ENCODE data around the gene KCNK10. TPM values are rescaled to one million over a fixed set of nuclear protein-coding genes. Genes with fewer than 3 reads are reported as not detected.
"Not testable (repeated sequence)": the region's sequence is repeated elsewhere in the genome, so short reads cannot be mapped to it uniquely, and the experiment has no call there.

The KCNK10 gene
- total RNA-seq, 1 experiment from 2014 or later, result not detected

GRCh38 chr14:88296351-88296750 lies 26.7 kb downstream of the KCNK10 start:
- Histone ChIP-seq H3K9me3 (no peaks in the 10 kb centered on the region), H3K27me3 (no peaks in the 10 kb centered on the region), H3K4me3 (no peak overlapping the region), H3K36me3 (no peaks in the 10 kb centered on the region)
- no peak for DNase-seq

GRCh38 chr14:88289996-88290395 lies 33.1 kb downstream of the KCNK10 start:
- Histone ChIP-seq H3K27me3 (no peaks in the 10 kb centered on the region), H3K36me3 (no peaks in the 10 kb centered on the region), H3K9me3 (no peaks in the 10 kb centered on the region), H3K4me3 (no peak overlapping the region)
- DNase-seq, result no peak

GRCh38 chr14:88289234-88289633 lies 33.8 kb downstream of the KCNK10 start:
- Histone ChIP-seq H3K27me3 (no peaks in the 10 kb centered on the region), H3K36me3 (no peaks in the 10 kb centered on the region), H3K4me3 (no peak overlapping the region), H3K9me3 (no peaks in the 10 kb centered on the region)
- DNase-seq, result peak; percentile 63

GRCh38 chr14:88286309-88286708 lies 36.8 kb downstream of the KCNK10 start:
- H3K4me3 ChIP-seq, result no peak overlapping the region
- no peak for DNase-seq
- H3K27me3 ChIP-seq, result no peaks in the 10 kb centered on the region
- no peaks in the 10 kb centered on the region for H3K9me3 ChIP-seq
- no peaks in the 10 kb centered on the region for H3K36me3 ChIP-seq

- peak; percentile 28 for DNase-seq
- Histone ChIP-seq H3K36me3 (no peaks in the 10 kb centered on the region), H3K4me3 (no peak overlapping the region), H3K27me3 (no peaks in the 10 kb centered on the region), H3K9me3 (no peaks in the 10 kb centered on the region)
Measured at GRCh38 chr14:88281447-88281846, 41.6 kb downstream of the KCNK10 start.

GRCh38 chr14:88276923-88277596 lies 46.0 kb downstream of the KCNK10 start:
- Histone ChIP-seq H3K9me3 (no peaks in the 10 kb centered on the region), H3K4me3 (no peak overlapping the region), H3K36me3 (no peaks in the 10 kb centered on the region), H3K27me3 (no peaks in the 10 kb centered on the region)
- DNase-seq, result no peak

- H3K27me3 ChIP-seq, result no peaks in the 10 kb centered on the region
- H3K4me3 ChIP-seq, result no peak overlapping the region
- H3K9me3 ChIP-seq, result no peaks in the 10 kb centered on the region
- no peaks in the 10 kb centered on the region for H3K36me3 ChIP-seq
- DNase-seq, result no peak
Measured at GRCh38 chr14:88272390-88273269, 50.4 kb downstream of the KCNK10 start.

- no peaks in the 10 kb centered on the region for H3K27me3 ChIP-seq
- no peaks in the 10 kb centered on the region for H3K9me3 ChIP-seq
Measured at GRCh38 chr14:88271205-88271604, 51.9 kb downstream of the KCNK10 start.

GRCh38 chr14:88270776-88271175 lies 52.3 kb downstream of the KCNK10 start:
- no peaks in the 10 kb centered on the region for H3K36me3 ChIP-seq
- DNase-seq, result no peak
- H3K27me3 ChIP-seq, result no peaks in the 10 kb centered on the region
- H3K4me3 ChIP-seq, result no peak overlapping the region
- H3K9me3 ChIP-seq, result no peaks in the 10 kb centered on the region

More at GRCh38 chr14:88271205-88271604, 51.9 kb downstream of the KCNK10 start:
- Histone ChIP-seq H3K4me3 (no peak overlapping the region), H3K36me3 (no peaks in the 10 kb centered on the region)
- no peak for DNase-seq

GRCh38 chr14:88269806-88270420 lies 53.2 kb downstream of the KCNK10 start:
- no peak for DNase-seq
- no peak overlapping the region for H3K4me3 ChIP-seq
- H3K27me3 ChIP-seq, result no peaks in the 10 kb centered on the region
- H3K9me3 ChIP-seq, result no peaks in the 10 kb centered on the region
- H3K36me3 ChIP-seq, result no peaks in the 10 kb centered on the region

GRCh38 chr14:88266474-88266873 lies 56.6 kb downstream of the KCNK10 start:
- Histone ChIP-seq H3K9me3 (no peaks in the 10 kb centered on the region), H3K36me3 (no peaks in the 10 kb centered on the region), H3K27me3 (no peaks in the 10 kb centered on the region), H3K4me3 (no peak overlapping the region)
- no peak for DNase-seq

- DNase-seq, result no peak
- H3K4me3 ChIP-seq, result no peak overlapping the region
- H3K9me3 ChIP-seq, result no peaks in the 10 kb centered on the region
- H3K36me3 ChIP-seq, result no peaks in the 10 kb centered on the region
- no peaks in the 10 kb centered on the region for H3K27me3 ChIP-seq
Measured at GRCh38 chr14:88264116-88264515, 59.0 kb downstream of the KCNK10 start.

- H3K4me3 ChIP-seq, H3K9me3 ChIP-seq, H3K27me3 ChIP-seq, DNase-seq, H3K36me3 ChIP-seq: not testable (repeated sequence)
Measured at GRCh38 chr14:88261302-88261701, 61.8 kb downstream of the KCNK10 start.

GRCh38 chr14:88258021-88258420 lies 65.0 kb downstream of the KCNK10 start:
- DNase-seq, result no peak
- Histone ChIP-seq H3K36me3 (no peaks in the 10 kb centered on the region), H3K27me3 (no peaks in the 10 kb centered on the region), H3K9me3 (no peaks in the 10 kb centered on the region), H3K4me3 (no peak overlapping the region)

- no peak overlapping the region for H3K4me3 ChIP-seq
- H3K9me3 ChIP-seq, result no peaks in the 10 kb centered on the region
- H3K27me3 ChIP-seq, result no peaks in the 10 kb centered on the region
- DNase-seq, result no peak
- no peaks in the 10 kb centered on the region for H3K36me3 ChIP-seq
Measured at GRCh38 chr14:88256997-88257950, 65.8 kb downstream of the KCNK10 start.

- no peaks in the 10 kb centered on the region for H3K9me3 ChIP-seq
- DNase-seq, result no peak
- H3K27me3 ChIP-seq, result no peaks in the 10 kb centered on the region
- H3K36me3 ChIP-seq, result no peaks in the 10 kb centered on the region
- H3K4me3 ChIP-seq, result no peak overlapping the region
Measured at GRCh38 chr14:88255798-88256197, 67.3 kb downstream of the KCNK10 start.

Measured in MG63 (cell line).